GM18507 (cell line): ENCODE measurements around the gene ETS1.

Experiments used
- DNase-seq: peaks from one replicate; pipeline ENCODE4 v3.0.0; 2011; ENCODE audit warnings: low read depth; ENCODE audit not compliant: insufficient read length; ENCODE audit errors: extremely low spot score
- FAIRE-seq: peaks from 2 replicates; lab custom pipeline; 2011; peaks lifted over from hg19 to GRCh38; lab: Jason Lieb, UNC

The ETS1 gene

GRCh38 chr11:128476049-128476448 is 111.3 kb downstream of the ETS1 start:
- peak; percentile 29 for FAIRE-seq

GRCh38 chr11:128474036-128474874 is 113.1 kb downstream of the ETS1 start:
- DNase-seq (no peak), FAIRE-seq (no peak)

More at GRCh38 chr11:128476049-128476448, 111.3 kb downstream of the ETS1 start:
- no peak for DNase-seq

- FAIRE-seq, result peak; percentile 67
Observed at GRCh38 chr11:128473636-128474035, 113.7 kb downstream of the ETS1 start.

GRCh38 chr11:128472128-128473089 is 114.9 kb downstream of the ETS1 start:
- DNase-seq (peak; percentile 44), FAIRE-seq (peak; percentile 99)

More at GRCh38 chr11:128473636-128474035, 113.7 kb downstream of the ETS1 start:
- no peak for DNase-seq

- DNase-seq (peak; percentile 42), FAIRE-seq (no peak)
Observed at GRCh38 chr11:128471138-128471661, 116.2 kb downstream of the ETS1 start.

GRCh38 chr11:128470081-128470480 is 117.3 kb downstream of the ETS1 start:
- FAIRE-seq (peak; percentile 18), DNase-seq (no peak)

GRCh38 chr11:128469220-128469619 is 118.1 kb downstream of the ETS1 start:
- no peak for DNase-seq
- FAIRE-seq, result peak; percentile 92

GRCh38 chr11:128468111-128468510 is 119.2 kb downstream of the ETS1 start:
- peak; percentile 73 for FAIRE-seq
- DNase-seq, result no peak

- DNase-seq, result no peak
- no peak for FAIRE-seq
Observed at GRCh38 chr11:128467610-128468041, 119.7 kb downstream of the ETS1 start.

- no peak for FAIRE-seq
Observed at GRCh38 chr11:128467041-128467440, 120.3 kb downstream of the ETS1 start.

GRCh38 chr11:128465946-128466705 is 121.2 kb downstream of the ETS1 start:
- FAIRE-seq, result no peak
- no peak for DNase-seq

More at GRCh38 chr11:128467041-128467440, 120.3 kb downstream of the ETS1 start:
- no peak for DNase-seq

GRCh38 chr11:128465531-128465930 is 121.8 kb downstream of the ETS1 start:
- no peak for FAIRE-seq

GRCh38 chr11:128464878-128465450 is 122.4 kb downstream of the ETS1 start:
- FAIRE-seq (no peak), DNase-seq (no peak)

More at GRCh38 chr11:128465531-128465930, 121.8 kb downstream of the ETS1 start:
- no peak for DNase-seq

- FAIRE-seq (no peak), DNase-seq (no peak)
Observed at GRCh38 chr11:128463979-128464378, 123.4 kb downstream of the ETS1 start.

- no peak for DNase-seq
- FAIRE-seq, result no peak
Observed at GRCh38 chr11:128463371-128463829, 124.0 kb downstream of the ETS1 start.

GRCh38 chr11:128462922-128463321 is 124.4 kb downstream of the ETS1 start:
- FAIRE-seq (no peak), DNase-seq (no peak)

GRCh38 chr11:128462189-128462588 is 125.2 kb downstream of the ETS1 start:
- DNase-seq, result no peak
- FAIRE-seq, result no peak

GRCh38 chr11:128458321-128458720 is 129.0 kb downstream of the ETS1 start:
- DNase-seq (no peak), FAIRE-seq (no peak)

- FAIRE-seq, result no peak
- DNase-seq, result no peak
Observed at GRCh38 chr11:128457874-128458273, 129.5 kb downstream of the ETS1 start.
